Hematopoietic multipotent progenitor cell treated with erythropoietin and hydrocortisone succinate and interleukin-3 and kit ligand, for 15 days (in vitro differentiated cells): ENCODE data around the gene CHRNA7.

ENCODE experiments used
- DNase-seq: peaks from one replicate; pipeline ENCODE4 v3.0.0-alpha.2; 2015; ENCODE audit warnings: low spot score

Gene CHRNA7

DNA sequence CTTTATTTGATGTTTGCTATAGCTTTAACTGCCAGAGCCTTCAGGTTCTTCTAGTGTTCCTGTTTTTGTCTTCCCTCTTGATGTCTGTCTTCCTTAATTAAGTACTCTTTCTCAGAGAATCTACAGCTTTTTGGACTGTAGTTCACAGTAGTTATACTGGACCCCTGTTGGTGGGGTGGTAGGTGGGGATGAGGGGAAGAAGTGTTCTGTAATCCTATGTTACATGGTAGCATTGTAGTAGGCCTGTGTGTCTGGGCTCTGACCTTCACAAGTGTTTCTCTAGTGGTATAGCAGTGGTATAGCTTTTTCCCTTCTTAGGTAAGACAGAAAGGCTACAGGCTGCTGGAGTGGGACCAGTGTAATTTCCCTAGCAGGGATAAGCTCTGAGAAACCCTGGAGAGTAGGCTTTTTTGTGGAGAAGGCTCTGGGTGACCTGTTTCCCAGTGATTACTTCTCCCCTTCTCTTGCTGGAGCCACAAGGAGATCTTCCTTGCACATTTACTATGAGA lies 59.6 kb downstream of the CHRNA7 start:
- no peak for DNase-seq

DNA sequence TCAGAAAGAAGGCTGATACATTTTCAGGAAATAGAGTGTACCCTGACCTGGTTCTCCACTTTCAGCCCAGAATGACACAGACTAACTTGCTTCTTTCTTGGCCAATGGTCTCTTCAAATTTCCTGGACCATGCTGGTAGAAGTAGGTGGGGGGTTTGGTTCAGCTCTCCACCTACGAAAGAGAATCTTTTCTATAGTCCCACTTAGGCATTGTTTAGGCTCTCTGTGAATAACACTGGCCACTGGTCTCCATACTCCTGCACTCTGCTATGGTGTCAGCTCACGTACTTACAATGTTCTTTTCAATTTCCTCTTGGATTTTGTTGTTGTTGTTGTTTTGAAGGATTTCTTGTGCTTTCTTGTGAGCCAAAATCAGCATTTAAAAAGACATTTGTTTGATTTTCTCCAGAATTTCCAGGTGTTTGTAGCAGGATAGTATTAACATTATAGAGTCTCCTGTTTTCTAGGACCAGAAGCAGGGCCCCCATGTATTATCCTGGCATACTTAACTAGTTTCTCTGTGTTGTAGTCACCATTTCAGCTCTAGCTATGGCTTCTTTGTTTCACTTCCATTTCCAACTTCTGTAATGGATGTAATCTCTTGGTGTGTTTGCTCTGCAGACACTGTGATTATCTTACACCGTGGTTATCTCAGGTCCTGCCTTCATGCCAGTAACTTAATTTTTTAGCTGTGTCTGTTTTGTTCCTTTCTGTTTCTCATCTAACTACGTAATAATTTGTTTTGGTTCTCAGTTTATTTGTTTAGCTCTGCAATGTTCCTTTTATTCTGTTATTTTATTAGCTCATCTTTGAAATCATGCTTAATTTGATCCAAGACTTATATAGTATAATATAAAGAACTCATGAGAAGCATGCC lies 61.4 kb downstream of the CHRNA7 start:
- DNase-seq = no peak

DNA sequence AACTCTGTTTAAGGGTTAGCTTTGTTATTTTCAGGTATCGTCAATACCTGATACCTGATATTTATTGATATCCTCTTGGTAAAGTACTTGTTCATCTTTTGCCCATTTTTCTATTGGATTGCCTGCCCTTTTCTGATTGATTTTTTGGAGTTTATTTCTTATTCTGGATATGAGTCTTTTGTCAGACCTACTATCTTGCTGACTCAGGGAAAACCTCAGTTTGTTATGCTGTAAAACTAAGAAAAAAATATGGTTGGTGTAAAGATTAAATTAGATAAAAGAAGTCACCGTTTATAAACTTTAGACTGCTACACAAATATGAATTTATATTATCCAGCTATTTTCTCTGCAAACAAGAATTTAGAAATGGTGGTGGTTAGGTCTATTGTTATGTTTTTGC lies 65.9 kb downstream of the CHRNA7 start:
- DNase-seq = no peak

GRCh38 chr15:32096916-32097617 lies 66.8 kb downstream of the CHRNA7 start:
- DNase-seq = no peak

GRCh38 chr15:32098033-32098432 lies 67.7 kb downstream of the CHRNA7 start:
- no peak for DNase-seq

- no peak for DNase-seq
Measured at GRCh38 chr15:32099097-32099785, 68.9 kb downstream of the CHRNA7 start.

GRCh38 chr15:32099956-32100684 lies 69.8 kb downstream of the CHRNA7 start:
- DNase-seq = no peak

DNA sequence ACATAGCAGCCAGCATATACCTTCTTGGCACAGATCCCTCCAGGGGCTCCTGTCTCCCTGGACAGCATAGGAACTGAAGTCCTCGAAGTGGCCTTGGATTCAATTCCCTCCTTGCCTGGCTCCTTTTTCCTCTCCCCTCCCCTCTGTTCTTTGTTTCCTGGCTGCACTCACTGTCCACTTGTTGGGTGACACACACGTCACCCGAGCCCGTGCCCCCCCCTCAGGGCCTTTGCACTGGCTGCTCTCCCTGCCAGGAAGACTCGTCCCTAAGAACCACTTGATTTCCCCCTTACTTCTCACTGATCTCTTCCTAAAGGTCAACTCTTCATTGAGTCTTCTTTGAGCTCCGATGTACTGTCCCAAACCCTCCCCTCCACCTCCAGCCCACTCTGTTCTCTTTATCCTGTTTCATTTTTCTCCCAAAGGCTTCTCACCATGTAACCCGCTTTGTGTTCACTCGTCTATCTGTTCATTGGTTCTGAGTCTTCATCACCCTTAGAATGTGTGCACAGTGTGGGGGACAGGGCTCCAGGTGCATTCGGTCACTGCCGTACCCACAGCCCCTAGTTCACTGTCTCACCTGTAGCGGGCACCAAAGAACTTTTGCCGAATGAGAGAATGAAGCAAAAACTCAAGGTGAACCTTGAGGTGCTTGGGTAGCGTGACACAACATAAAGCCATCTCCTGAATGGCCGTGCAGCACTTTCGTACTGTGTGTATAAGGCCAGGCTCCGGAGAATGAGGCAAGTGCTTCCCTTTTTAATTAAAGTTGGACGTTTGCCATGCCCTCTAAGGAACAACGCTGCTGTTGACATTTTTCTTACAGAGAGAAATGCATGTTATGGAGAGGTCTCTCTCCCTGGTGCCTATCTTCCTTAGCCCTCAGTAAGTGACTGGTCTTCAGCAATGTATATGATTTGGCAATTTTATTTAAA lies 74.0 kb downstream of the CHRNA7 start:
- no peak for DNase-seq

DNA sequence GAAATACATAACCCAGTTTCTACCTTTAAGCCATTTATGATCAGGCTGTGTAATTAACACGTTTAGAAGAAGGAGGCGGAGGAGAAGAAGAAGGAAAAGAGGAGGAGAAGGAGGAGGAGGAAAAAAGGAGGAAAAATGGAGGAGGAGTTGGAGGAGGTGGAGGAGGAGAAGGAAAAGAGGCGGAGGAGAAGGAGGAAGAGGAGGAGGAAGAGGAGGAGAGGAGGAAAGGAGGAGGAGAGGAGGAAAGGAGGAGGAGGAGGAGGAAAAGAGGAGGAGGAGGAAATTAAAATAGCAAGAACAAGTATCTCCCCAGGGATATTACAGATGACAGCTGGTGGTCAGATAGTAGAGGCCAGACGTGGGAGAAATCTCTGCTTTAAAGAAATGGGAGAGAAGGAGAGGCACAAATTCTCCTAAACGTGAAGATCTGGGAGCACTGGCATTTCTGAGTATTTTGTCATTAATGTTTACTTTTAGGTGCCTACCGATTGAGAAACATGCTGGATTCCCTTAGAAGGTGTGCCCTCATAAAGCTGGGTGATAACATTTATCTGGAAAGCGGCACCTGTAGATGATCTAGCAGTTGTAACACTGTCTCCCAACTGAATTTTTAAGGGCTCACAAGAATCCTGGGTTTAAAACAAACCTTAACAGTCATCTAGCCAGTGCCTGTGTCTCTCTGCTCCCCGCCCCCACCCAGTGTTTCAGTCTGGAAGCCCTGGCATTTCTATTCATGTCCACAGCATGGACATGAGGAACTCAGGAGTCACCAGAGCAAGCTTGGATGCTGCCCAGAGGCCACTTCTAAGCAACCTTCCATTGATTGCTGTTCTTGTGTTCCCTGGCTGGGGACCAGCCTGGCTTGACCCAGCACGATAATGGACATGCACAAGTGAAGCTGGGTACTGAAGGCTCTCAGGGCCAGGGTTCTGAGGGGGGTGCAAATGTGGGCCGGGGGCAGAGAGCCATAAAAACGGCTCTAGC lies 75.2 kb downstream of the CHRNA7 start:
- no peak for DNase-seq

DNA sequence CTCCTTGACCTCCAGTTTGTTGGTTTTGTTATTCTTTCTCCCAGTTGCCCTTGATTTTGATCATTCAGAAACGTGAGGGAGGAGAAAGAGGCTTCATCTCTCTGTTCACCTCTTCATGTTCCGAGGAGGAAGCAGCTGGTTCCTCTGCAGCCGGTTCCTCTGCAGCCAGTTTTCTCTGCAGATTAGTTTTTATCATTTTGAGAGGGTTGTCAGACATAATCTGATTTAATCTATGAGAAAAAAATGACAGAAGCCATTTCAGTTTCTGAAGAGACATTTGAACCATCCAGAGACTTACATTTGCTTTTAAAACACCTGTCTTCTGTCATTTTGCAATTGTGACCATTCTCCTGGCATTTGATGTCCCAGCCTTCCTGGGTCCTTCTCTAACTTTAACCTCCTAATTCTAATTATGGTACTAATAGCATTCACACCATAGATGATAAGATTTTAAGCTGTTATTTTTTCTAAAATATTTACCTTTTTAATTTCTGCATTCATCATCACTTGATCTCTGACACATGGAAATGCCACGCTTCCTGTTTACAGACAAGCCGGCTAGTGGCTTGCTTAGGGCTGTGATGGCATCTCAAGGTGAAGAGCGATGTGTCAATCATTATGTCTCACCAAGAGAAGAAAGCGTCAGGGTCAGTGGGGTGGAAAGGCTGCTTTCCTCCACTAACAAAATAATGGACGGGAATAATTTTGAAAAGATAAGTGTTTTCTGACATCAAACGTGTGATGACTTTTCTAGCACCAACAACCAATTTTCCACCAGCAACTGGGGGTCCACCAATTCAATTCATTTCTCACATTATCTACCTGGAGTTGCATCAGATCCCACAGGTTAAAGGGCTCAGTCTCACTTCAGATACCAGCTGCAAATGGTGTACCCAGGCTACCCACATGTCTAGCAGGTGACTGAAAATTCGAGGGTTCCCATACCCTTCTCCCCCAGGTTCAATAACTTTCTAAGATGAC lies 76.4 kb downstream of the CHRNA7 start:
- DNase-seq = no peak

DNA sequence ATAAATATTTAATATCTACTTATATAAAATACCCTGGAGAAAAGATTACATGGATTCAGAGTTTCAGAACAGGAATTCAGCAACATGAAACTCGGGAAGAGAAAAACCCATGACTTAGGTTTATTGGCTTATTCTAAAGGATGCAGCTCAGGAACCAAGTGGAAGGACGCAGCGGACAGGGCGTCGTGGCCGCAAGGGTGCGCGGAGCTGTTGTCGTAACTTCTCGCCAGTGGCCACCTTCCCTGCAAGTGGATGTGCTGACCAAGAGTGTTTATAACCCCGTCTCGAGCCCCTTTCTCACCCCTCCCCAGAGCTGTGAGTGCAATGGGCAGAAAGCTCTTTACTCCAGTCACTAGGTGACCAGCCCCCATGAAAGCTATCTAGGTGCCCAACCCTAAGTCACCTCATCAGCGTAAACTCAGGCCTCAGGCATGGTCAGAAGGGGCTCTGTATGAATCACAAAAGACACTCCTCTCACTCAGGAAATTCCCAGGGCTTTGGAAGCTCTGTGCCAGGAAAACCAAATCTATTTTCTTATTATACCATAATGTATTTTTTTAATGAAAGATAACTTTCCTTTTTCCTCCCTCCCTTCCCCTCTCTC lies 77.3 kb downstream of the CHRNA7 start:
- no peak for DNase-seq

DNA sequence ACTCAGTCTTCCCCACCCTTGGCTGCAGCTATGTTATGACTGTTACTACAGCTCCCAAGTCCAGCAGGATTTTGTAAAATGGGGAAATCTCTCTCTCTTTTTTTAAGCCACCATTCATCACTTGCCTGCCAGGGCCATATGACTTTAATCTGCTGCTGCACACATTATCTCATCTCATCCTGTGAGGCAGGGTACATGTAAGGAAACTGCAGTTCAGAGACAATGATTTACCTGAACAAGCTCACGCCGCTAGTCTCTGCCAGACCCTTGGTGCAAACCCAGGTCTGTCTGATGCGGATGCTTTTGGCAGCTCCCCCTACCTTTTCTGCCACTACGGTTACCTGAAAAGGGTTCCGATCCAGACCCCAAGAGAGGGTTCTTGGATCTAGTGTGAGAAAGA lies 78.3 kb downstream of the CHRNA7 start:
- DNase-seq = no peak

DNA sequence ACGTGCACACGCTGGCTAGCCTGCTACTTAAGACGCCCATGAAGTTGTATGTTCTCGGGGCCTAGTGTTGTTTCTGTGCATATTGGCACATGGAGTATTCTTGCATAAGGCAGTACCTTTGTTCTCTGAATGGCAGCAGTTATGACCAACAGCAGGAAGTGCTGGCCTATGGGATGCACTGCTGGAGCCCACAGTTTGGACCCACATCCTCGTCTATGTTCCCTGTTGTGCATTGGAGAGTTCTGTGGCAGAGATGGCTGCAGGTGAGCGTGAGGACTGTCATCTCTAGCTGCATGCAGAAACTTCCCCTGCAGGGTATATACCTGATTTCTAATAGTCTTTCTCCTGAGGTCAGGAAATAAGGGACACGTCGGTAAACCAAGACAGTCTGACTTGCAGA lies 81.8 kb downstream of the CHRNA7 start:
- no peak for DNase-seq

DNA sequence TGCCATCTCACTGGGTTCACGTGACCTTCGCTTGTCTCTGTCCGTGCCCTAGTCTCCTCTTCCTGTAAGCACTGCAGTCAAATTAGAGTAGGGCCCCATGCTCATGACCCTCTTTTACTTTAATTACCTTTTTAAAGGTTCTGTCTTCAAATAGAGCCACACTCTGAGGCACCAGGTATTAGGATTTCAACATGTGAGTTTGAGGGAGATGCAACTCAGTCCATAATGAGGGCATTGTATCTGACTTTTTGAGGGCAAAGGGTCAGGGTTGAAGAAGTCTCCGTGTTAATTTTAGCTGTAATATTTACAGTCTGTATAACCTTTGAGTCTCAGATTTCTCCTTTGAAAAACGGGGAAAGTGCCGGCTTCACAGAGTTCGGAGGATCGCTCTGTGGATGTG lies 82.9 kb downstream of the CHRNA7 start:
- no peak for DNase-seq

DNA sequence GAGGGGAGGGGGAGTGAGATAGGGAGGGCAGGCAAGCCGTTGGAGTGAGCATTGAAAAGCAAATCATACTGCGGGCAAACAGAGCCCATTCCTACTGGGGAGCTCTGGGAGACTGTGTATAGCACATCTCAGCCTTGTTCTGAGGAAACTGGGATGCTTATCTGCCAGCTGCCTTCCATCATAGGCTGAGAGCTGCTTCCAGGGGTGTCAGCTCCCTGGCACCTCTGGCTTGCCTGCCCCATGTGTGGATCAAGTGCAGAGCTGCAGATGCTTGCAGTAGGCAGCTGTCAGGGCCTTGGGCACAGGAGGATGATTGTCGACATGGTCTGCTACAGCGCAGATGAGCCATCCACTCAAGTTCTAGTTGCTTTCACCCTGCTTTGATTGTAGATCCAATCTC lies 86.8 kb downstream of the CHRNA7 start:
- DNase-seq = no peak

DNA sequence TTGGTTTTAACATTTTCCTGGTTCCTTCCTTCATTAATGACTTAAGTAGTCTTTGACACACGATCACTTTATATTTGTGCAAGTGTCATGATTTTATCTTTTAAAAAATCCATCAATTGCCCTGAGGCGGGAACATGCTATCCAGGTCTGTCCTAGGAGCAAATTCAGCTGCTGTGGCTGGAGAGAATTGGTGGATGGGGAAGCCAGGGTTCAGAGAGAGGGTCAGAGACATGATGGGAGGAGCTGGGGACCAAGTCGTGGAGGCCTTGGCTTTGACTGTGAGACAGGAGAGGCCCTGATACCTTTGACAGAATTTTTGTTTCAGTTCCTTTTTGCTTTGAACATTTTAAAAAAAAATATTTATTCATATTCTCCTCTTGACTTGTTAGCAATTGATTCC lies 89.0 kb downstream of the CHRNA7 start:
- DNase-seq = no peak

DNA sequence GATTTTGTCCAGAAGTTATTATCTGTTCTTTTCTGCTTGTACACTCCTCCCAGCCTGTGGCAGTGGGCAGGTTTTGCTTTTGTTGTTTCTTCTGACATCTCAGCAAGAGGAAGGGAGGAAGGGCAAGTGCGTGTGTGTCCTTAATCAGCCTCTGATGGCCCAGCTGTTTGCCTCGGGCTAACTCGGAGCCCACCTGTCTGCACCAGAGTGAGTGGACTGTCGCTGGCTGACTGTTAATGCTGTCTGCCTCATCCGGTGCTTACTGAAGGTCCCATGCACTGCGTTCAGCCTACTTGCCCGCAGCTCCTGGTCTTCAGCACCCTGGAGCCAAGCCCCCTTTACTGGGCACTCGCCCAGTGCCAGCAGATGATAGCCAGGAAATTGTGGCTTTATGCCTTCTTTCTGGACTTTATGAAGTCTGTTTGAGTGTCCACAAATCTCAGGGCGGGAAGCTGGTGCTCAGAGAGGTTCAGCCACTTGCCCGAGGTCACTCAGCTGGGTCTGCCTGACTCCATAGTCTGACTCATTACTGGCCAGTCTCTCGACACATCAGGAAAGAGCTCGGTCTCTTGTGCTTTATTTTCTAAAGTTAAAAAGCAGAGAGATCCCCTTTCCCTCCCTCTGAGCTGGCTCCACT lies 89.5 kb downstream of the CHRNA7 start:
- DNase-seq = no peak
